GM23338 (cell line): ENCODE measurements around the gene MTNR1B. TPM values are rescaled to one million over a fixed set of nuclear protein-coding genes. Genes with fewer than 3 reads are reported as not detected.

Experiments used
- ATAC-seq: fragments of 200-7000 bp; cut with Tn5 transposase; 3 replicates; pipeline ENCODE4 v1.9.1; 2020
- DNase-seq: peaks from one replicate; pipeline ENCODE4 v3.0.0-alpha.2; 2015; ENCODE audit warnings: low spot score
- H2AFZ ChIP-seq: fragments of 200-600 bp; sonication (generic); 2 replicates; pipeline ENCODE4 v1.8.0; 2016; ENCODE audit warnings: antibody characterized with exemption, mild to moderate bottlenecking, moderate library complexity
- H3F3A ChIP-seq: fragments of 200-600 bp; sonication (generic); replicated peaks from 2 replicates; pipeline ENCODE4 v1.8.0; 2017; ENCODE audit warnings: antibody characterized with exemption, mixed run types, low read depth
- H3K27ac ChIP-seq: fragments of 200-600 bp; sonication (generic); 2 replicates; pipeline ENCODE4 v1.6.1; 2016; ENCODE audit warnings: low read depth
- H3K27me3 ChIP-seq: fragments of 200-600 bp; sonication (generic); 2 replicates; pipeline ENCODE4 v1.8.0; 2016; ENCODE audit warnings: mild to moderate bottlenecking, mixed run types, moderate library complexity; ENCODE audit not compliant: insufficient read depth
- H3K36me3 ChIP-seq: fragments of 200-600 bp; sonication (generic); 2 replicates; pipeline ENCODE4 v1.8.0; 2016; ENCODE audit warnings: mild to moderate bottlenecking; ENCODE audit not compliant: insufficient read depth
- H3K4me1 ChIP-seq: fragments of 200-600 bp; sonication (generic); 2 replicates; pipeline ENCODE4 v1.8.0; 2016; ENCODE audit warnings: mild to moderate bottlenecking, moderate library complexity; ENCODE audit not compliant: insufficient read depth
- H3K4me2 ChIP-seq: fragments of 200-600 bp; sonication (generic); 2 replicates; pipeline ENCODE4 v1.7.1; 2017; ENCODE audit warnings: mixed run types
- H3K4me3 ChIP-seq: fragments of 200-600 bp; sonication (generic); 2 replicates; pipeline ENCODE4 v1.6.1; 2016; ENCODE audit warnings: mixed run types
- H3K79me2 ChIP-seq: fragments of 200-600 bp; sonication (generic); replicated peaks from 2 replicates; pipeline ENCODE4 v1.8.0; 2017; ENCODE audit warnings: mild to moderate bottlenecking; ENCODE audit not compliant: insufficient read depth
- H3K9me2 ChIP-seq: fragments of 200-600 bp; sonication (generic); 2 replicates; pipeline ENCODE4 v1.8.0; 2017; ENCODE audit not compliant: insufficient read depth
- H4K20me1 ChIP-seq: fragments of 200-600 bp; sonication (generic); replicated peaks from 2 replicates; pipeline ENCODE4 v1.8.0; 2017; ENCODE audit warnings: mild to moderate bottlenecking; ENCODE audit not compliant: insufficient read depth
- H3K27ac Mint-ChIP-seq: 2 replicates; pipeline ENCODE4 v1.8.0; 2020; ENCODE audit warnings: inconsistent platforms, mild to moderate bottlenecking, moderate library complexity, mixed read lengths
- H3K27me3 Mint-ChIP-seq: 3 replicates; pipeline ENCODE4 v1.8.0; 2022; ENCODE audit warnings: low read depth, mild to moderate bottlenecking, moderate library complexity, mixed read lengths, inconsistent platforms; ENCODE audit not compliant: insufficient read depth, poor library complexity
- H3K36me3 Mint-ChIP-seq: 3 replicates; pipeline ENCODE4 v1.8.0; 2021; ENCODE audit warnings: low read depth, mild to moderate bottlenecking, inconsistent platforms, moderate library complexity, mixed read lengths
- H3K4me1 Mint-ChIP-seq: 3 replicates; pipeline ENCODE4 v1.8.0; 2020; ENCODE audit warnings: mild to moderate bottlenecking, inconsistent platforms, mixed read lengths
- H3K4me3 Mint-ChIP-seq: 3 replicates; pipeline ENCODE4 v1.8.0; 2021; ENCODE audit warnings: moderate library complexity, mild to moderate bottlenecking, inconsistent platforms, mixed read lengths
- H3K9me3 Mint-ChIP-seq: 3 replicates; pipeline ENCODE4 v1.8.0; 2020; ENCODE audit warnings: moderate library complexity, mild to moderate bottlenecking, inconsistent platforms, mixed read lengths
- EZH2phosphoT487 ChIP-seq: fragments of 200-600 bp; sonication (generic); IDR thresholded peaks from one replicate; pipeline ENCODE4 v1.8.1; 2018; ENCODE audit warnings: antibody characterized with exemption; ENCODE audit not compliant: unreplicated experiment
- JUNB ChIP-seq: IDR thresholded peaks from one replicate; pipeline ENCODE4 v1.6.1; 2016; ENCODE audit warnings: antibody characterized with exemption; ENCODE audit not compliant: unreplicated experiment
- NANOG ChIP-seq: IDR thresholded peaks from 2 replicates; pipeline ENCODE4 v1.6.1; 2016; ENCODE audit warnings: antibody characterized with exemption, borderline replicate concordance
- POLR2AphosphoS5 ChIP-seq: IDR thresholded peaks from 2 replicates; pipeline ENCODE4 v1.6.1; 2016; ENCODE audit warnings: antibody characterized with exemption, low read depth
- STAT1 ChIP-seq: IDR thresholded peaks from one replicate; pipeline ENCODE4 v1.6.1; 2016; ENCODE audit warnings: antibody characterized with exemption; ENCODE audit not compliant: unreplicated experiment
- ZNF114 ChIP-seq: fragments of 250-450 bp; sonication (Bioruptor Pico); IDR thresholded peaks from 2 replicates; pipeline ENCODE4 v1.5.0; 2020; ENCODE audit warnings: mild to moderate bottlenecking, moderate library complexity
- polyA plus RNA-seq: library from polyadenylated mRNA; unstranded; fragments of >200 nt; fragmentation: Nextera tagmentation; extraction: Ambion mirVana; gene quantifications from 2 replicates; pipeline ENCODE4 v1.2.1, GENCODE V29; 2016
- total RNA-seq: library from RNA; depleted of rRNA; stranded (reverse); fragments of >200 nt; shearing (Covaris generic); gene quantifications from 2 replicates; pipeline ENCODE4 v1.2.3, GENCODE V29; 2014
- TF ChIP-seq, protein P1 (sequence below): fragments of 250-450 bp; sonication (Bioruptor Pico); IDR thresholded peaks from 2 replicates; pipeline ENCODE4 v1.5.0; 2020; ENCODE audit warnings: mild to moderate bottlenecking, moderate library complexity
- TF ChIP-seq, protein P2 (sequence below): IDR thresholded peaks from 2 replicates; pipeline ENCODE4 v1.6.1; 2016; ENCODE audit warnings: antibody characterized with exemption
- TF ChIP-seq, protein P3 (sequence below), 2 experiments: fragments of 200-600 bp in 1 of 2; sonication (generic) in 1 of 2; conservative IDR thresholded peaks; 2 replicates each; pipeline versions ENCODE4 v1.5.1 to v1.6.1; 2016 to 2017; ENCODE audit warnings: antibody characterized with exemption in 2 of 2, low read depth in 2 of 2, mild to moderate bottlenecking in 2 of 2, moderate library complexity in 1 of 2
- TF ChIP-seq, protein P4 (sequence below): IDR thresholded peaks from one replicate; pipeline ENCODE4 v1.6.1; 2018; ENCODE audit warnings: antibody characterized with exemption; ENCODE audit not compliant: unreplicated experiment

The MTNR1B gene
- total and polyA plus RNA-seq, 2 experiments from 2014 or later, result not detected

DNA sequence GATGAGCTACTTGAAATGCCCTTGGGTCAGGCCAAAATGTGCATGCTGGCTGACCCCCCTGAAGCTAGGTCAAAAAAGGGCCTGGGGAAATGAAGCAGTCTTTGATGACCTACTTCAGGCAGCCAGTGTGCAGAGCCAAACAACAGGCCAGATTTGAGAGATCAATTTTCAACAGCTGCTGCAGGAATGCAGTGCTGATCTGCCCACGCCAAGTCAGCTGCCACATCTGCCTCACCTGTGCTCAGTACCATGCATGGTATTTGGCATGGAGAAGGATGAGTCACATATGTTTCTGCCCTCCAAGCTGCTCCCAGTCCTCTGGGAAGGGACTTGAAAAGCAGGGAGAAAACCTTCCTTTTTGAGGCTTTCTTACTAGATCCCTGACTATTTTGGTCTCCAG is 35.8 kb downstream of the MTNR1B start (continued):
- TF ChIP-seq, protein P1, sequence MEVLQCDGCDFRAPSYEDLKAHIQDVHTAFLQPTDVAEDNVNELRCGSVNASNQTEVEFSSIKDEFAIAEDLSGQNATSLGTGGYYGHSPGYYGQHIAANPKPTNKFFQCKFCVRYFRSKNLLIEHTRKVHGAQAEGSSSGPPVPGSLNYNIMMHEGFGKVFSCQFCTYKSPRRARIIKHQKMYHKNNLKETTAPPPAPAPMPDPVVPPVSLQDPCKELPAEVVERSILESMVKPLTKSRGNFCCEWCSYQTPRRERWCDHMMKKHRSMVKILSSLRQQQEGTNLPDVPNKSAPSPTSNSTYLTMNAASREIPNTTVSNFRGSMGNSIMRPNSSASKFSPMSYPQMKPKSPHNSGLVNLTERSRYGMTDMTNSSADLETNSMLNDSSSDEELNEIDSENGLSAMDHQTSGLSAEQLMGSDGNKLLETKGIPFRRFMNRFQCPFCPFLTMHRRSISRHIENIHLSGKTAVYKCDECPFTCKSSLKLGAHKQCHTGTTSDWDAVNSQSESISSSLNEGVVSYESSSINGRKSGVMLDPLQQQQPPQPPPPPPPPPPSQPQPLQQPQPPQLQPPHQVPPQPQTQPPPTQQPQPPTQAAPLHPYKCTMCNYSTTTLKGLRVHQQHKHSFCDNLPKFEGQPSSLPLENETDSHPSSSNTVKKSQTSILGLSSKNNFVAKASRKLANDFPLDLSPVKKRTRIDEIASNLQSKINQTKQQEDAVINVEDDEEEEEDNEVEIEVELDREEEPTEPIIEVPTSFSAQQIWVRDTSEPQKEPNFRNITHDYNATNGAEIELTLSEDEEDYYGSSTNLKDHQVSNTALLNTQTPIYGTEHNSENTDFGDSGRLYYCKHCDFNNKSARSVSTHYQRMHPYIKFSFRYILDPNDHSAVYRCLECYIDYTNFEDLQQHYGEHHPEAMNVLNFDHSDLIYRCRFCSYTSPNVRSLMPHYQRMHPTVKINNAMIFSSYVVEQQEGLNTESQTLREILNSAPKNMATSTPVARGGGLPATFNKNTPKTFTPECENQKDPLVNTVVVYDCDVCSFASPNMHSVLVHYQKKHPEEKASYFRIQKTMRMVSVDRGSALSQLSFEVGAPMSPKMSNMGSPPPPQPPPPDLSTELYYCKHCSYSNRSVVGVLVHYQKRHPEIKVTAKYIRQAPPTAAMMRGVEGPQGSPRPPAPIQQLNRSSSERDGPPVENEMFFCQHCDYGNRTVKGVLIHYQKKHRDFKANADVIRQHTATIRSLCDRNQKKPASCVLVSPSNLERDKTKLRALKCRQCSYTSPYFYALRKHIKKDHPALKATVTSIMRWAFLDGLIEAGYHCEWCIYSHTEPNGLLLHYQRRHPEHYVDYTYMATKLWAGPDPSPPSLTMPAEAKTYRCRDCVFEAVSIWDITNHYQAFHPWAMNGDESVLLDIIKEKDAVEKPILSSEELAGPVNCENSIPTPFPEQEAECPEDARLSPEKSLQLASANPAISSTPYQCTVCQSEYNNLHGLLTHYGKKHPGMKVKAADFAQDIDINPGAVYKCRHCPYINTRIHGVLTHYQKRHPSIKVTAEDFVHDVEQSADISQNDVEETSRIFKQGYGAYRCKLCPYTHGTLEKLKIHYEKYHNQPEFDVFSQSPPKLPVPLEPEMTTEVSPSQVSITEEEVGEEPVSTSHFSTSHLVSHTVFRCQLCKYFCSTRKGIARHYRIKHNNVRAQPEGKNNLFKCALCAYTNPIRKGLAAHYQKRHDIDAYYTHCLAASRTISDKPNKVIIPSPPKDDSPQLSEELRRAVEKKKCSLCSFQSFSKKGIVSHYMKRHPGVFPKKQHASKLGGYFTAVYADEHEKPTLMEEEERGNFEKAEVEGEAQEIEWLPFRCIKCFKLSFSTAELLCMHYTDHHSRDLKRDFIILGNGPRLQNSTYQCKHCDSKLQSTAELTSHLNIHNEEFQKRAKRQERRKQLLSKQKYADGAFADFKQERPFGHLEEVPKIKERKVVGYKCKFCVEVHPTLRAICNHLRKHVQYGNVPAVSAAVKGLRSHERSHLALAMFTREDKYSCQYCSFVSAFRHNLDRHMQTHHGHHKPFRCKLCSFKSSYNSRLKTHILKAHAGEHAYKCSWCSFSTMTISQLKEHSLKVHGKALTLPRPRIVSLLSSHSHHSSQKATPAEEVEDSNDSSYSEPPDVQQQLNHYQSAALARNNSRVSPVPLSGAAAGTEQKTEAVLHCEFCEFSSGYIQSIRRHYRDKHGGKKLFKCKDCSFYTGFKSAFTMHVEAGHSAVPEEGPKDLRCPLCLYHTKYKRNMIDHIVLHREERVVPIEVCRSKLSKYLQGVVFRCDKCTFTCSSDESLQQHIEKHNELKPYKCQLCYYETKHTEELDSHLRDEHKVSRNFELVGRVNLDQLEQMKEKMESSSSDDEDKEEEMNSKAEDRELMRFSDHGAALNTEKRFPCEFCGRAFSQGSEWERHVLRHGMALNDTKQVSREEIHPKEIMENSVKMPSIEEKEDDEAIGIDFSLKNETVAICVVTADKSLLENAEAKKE (CRISPR knock-in tag), result no peak

DNA sequence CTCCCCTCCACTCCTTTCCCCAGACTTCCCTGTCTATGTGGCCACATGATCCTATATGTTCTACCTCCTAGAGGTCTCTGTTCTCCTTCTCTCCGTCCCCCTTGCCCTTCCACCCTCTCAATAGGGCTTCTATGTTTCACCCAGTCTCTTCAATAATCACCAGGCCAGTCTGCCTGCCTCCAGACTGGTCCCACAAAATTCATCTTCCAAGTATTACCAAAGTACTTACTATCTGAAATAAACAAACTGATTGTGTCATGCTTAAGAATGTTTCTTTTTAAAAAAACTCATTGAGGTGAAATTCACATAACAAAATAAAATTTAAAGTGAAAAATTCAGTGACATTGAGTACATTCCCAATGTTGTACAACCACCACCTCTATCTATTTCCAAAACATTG is 44.2 kb downstream of the MTNR1B start:
- no peak for ATAC-seq
- Mint-ChIP-seq H3K27me3 (peaks cover 5% of the 10 kb centered on the region), H3K4me3 (no peak overlapping the region), H3K4me1 (peaks cover 2% of the 10 kb centered on the region; the same call in 1 of the 3 replicates), H3K27ac (no peak overlapping the region), H3K9me3 (peaks cover 26% of the 10 kb centered on the region), H3K36me3 (peaks cover 15% of the 10 kb centered on the region; the same call in 2 of the 3 replicates)
- Histone ChIP-seq H3K4me2 (no peak overlapping the region), H3K4me3 (no peak overlapping the region), H4K20me1 (no peaks in the 10 kb centered on the region), H3K36me3 (no peaks in the 10 kb centered on the region), H3F3A (no peaks in the 10 kb centered on the region), H3K79me2 (no peaks in the 10 kb centered on the region), H3K4me1 (no peaks in the 10 kb centered on the region), H3K27me3 (no peaks in the 10 kb centered on the region), H3K27ac (no peak overlapping the region), H2AFZ (no peak overlapping the region), H3K9me2 (no peaks in the 10 kb centered on the region)
- DNase-seq, result no peak
- TF ChIP-seq, protein P2, sequence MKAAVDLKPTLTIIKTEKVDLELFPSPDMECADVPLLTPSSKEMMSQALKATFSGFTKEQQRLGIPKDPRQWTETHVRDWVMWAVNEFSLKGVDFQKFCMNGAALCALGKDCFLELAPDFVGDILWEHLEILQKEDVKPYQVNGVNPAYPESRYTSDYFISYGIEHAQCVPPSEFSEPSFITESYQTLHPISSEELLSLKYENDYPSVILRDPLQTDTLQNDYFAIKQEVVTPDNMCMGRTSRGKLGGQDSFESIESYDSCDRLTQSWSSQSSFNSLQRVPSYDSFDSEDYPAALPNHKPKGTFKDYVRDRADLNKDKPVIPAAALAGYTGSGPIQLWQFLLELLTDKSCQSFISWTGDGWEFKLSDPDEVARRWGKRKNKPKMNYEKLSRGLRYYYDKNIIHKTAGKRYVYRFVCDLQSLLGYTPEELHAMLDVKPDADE, result no peak
- TF ChIP-seq, protein P3, sequence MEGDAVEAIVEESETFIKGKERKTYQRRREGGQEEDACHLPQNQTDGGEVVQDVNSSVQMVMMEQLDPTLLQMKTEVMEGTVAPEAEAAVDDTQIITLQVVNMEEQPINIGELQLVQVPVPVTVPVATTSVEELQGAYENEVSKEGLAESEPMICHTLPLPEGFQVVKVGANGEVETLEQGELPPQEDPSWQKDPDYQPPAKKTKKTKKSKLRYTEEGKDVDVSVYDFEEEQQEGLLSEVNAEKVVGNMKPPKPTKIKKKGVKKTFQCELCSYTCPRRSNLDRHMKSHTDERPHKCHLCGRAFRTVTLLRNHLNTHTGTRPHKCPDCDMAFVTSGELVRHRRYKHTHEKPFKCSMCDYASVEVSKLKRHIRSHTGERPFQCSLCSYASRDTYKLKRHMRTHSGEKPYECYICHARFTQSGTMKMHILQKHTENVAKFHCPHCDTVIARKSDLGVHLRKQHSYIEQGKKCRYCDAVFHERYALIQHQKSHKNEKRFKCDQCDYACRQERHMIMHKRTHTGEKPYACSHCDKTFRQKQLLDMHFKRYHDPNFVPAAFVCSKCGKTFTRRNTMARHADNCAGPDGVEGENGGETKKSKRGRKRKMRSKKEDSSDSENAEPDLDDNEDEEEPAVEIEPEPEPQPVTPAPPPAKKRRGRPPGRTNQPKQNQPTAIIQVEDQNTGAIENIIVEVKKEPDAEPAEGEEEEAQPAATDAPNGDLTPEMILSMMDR (conservative IDR thresholded peaks at IDR 0.05; ENCODE audit: low read depth in 2 of 2), result no peak
- TF ChIP-seq NANOG, result no peak
- TF ChIP-seq, protein P4, sequence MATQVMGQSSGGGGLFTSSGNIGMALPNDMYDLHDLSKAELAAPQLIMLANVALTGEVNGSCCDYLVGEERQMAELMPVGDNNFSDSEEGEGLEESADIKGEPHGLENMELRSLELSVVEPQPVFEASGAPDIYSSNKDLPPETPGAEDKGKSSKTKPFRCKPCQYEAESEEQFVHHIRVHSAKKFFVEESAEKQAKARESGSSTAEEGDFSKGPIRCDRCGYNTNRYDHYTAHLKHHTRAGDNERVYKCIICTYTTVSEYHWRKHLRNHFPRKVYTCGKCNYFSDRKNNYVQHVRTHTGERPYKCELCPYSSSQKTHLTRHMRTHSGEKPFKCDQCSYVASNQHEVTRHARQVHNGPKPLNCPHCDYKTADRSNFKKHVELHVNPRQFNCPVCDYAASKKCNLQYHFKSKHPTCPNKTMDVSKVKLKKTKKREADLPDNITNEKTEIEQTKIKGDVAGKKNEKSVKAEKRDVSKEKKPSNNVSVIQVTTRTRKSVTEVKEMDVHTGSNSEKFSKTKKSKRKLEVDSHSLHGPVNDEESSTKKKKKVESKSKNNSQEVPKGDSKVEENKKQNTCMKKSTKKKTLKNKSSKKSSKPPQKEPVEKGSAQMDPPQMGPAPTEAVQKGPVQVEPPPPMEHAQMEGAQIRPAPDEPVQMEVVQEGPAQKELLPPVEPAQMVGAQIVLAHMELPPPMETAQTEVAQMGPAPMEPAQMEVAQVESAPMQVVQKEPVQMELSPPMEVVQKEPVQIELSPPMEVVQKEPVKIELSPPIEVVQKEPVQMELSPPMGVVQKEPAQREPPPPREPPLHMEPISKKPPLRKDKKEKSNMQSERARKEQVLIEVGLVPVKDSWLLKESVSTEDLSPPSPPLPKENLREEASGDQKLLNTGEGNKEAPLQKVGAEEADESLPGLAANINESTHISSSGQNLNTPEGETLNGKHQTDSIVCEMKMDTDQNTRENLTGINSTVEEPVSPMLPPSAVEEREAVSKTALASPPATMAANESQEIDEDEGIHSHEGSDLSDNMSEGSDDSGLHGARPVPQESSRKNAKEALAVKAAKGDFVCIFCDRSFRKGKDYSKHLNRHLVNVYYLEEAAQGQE, result no peak
- TF ChIP-seq EZH2phosphoT487, result no peak
- no peak for TF ChIP-seq ZNF114 (CRISPR knock-in tag)
- no peak for TF ChIP-seq STAT1
- no peak for TF ChIP-seq JUNB
- TF ChIP-seq POLR2AphosphoS5, result no peak
